Measurements from ENCODE around the gene GNB5.
"Not testable (repeated sequence)": the region's sequence is repeated elsewhere in the genome, so short reads cannot be mapped to it uniquely, and the experiment has no call there.

The GNB5 gene

GRCh38 chr15:52112203-52112750 is 78.9 kb downstream of the GNB5 start:
- no peak for DNase-seq (ENCODE audit: low spot score)

- no peak for DNase-seq (ENCODE audit: low spot score)
Measured at GRCh38 chr15:52111517-52112202, 79.5 kb downstream of the GNB5 start.

GRCh38 chr15:52109559-52110451 is 81.4 kb downstream of the GNB5 start:
- no peak for DNase-seq (ENCODE audit: low spot score)

- no peak for DNase-seq (ENCODE audit: low spot score)
Measured at GRCh38 chr15:52107238-52107637, 84.0 kb downstream of the GNB5 start.

GRCh38 chr15:52106641-52107040 is 84.6 kb downstream of the GNB5 start:
- no peak for DNase-seq (ENCODE audit: low spot score)

GRCh38 chr15:52105846-52106245 is 85.3 kb downstream of the GNB5 start:
- DNase-seq (ENCODE audit: low spot score) = no peak

GRCh38 chr15:52104532-52105004 is 86.6 kb downstream of the GNB5 start:
- no peak for DNase-seq (ENCODE audit: low spot score)

GRCh38 chr15:52103217-52104207 is 87.7 kb downstream of the GNB5 start:
- no peak for DNase-seq (ENCODE audit: low spot score)

- no peak for DNase-seq (ENCODE audit: low spot score)
Measured at GRCh38 chr15:52102463-52102862, 88.7 kb downstream of the GNB5 start.

GRCh38 chr15:52101542-52102323 is 89.5 kb downstream of the GNB5 start:
- no peak for DNase-seq (ENCODE audit: low spot score)

- no peak for DNase-seq (ENCODE audit: low spot score)
Measured at GRCh38 chr15:52100807-52101442, 90.3 kb downstream of the GNB5 start.

- no peak for DNase-seq (ENCODE audit: low spot score)
Measured at GRCh38 chr15:52099651-52100272, 91.4 kb downstream of the GNB5 start.

- no peak for DNase-seq (ENCODE audit: low spot score)
Measured at GRCh38 chr15:52098323-52098722, 92.9 kb downstream of the GNB5 start.

GRCh38 chr15:52097180-52097579 is 94.0 kb downstream of the GNB5 start:
- no peak for DNase-seq (ENCODE audit: low spot score)

GRCh38 chr15:52096536-52096935 is 94.7 kb downstream of the GNB5 start:
- DNase-seq (ENCODE audit: low spot score) = not testable (repeated sequence)

- DNase-seq (ENCODE audit: low spot score) = no peak
Measured at GRCh38 chr15:52095597-52096262, 95.5 kb downstream of the GNB5 start.

- no peak for DNase-seq (ENCODE audit: low spot score)
Measured at GRCh38 chr15:52094811-52095584, 96.2 kb downstream of the GNB5 start.
